Activated naive CD8-positive, alpha-beta T cell treated with anti-CD3 and anti-CD28 coated beads for 36 hours (primary cell): Measurements from ENCODE around the gene PHC2. TPM values are rescaled to one million over a fixed set of nuclear protein-coding genes. Genes with fewer than 3 reads are reported as not detected.

ENCODE experiments used
- DNase-seq: peaks from one replicate; pipeline ENCODE4 v3.0.0; 2021
- H3K27ac Mint-ChIP-seq: one replicate; pipeline ENCODE4 v1.8.0; 2022; ENCODE audit warnings: mild to moderate bottlenecking, moderate library complexity, mixed read lengths
- H3K27me3 Mint-ChIP-seq: one replicate; pipeline ENCODE4 v1.8.0; 2022; ENCODE audit warnings: mild to moderate bottlenecking, mixed read lengths
- H3K36me3 Mint-ChIP-seq: one replicate; pipeline ENCODE4 v1.8.0; 2021; ENCODE audit warnings: mild to moderate bottlenecking, mixed read lengths
- H3K4me1 Mint-ChIP-seq: one replicate; pipeline ENCODE4 v1.8.0; 2021; ENCODE audit warnings: mixed read lengths
- H3K4me3 Mint-ChIP-seq: one replicate; pipeline ENCODE4 v1.8.0; 2022; ENCODE audit warnings: mild to moderate bottlenecking, moderate library complexity, mixed read lengths
- H3K9me3 Mint-ChIP-seq: one replicate; pipeline ENCODE4 v1.8.0; 2022; ENCODE audit warnings: mixed read lengths
- total RNA-seq, 2 experiments: library from RNA; stranded (reverse); gene quantifications; one replicate each; pipeline ENCODE4 v1.2.3, GENCODE V29; 2021

PHC2 gene
- total RNA-seq, 2 experiments from 2014 or later = 26.9 to 28.7 TPM

DNA sequence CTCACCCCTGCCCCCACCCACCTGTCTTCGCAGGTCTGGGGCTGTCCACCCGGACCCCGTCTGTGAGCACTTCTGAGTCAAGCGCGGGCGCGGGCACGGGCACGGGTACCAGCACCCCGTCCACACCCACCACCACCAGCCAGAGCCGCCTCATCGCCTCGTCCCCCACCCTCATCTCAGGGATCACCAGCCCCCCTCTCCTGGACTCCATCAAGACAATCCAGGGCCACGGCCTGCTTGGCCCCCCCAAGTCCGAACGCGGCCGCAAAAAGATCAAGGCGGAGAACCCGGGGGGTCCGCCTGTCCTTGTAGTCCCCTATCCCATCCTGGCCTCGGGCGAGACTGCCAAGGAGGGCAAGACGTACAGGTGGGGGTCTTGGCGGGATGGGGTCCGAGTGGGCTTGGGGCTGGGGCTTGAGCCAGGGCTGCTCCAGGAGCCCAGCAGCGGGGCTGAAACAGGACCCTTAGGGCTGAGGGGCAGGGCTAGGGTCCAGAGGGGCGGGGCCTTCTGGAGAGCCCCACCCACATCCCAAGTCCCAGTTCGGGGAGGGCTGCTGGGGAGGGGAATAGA lies 150.7 kb downstream of the PHC2 start:
- H3K36me3 Mint-ChIP-seq = peaks cover 3% of the 10 kb centered on the region
- no peaks in the 10 kb centered on the region for H3K4me1 Mint-ChIP-seq
- no peaks in the 10 kb centered on the region for H3K27me3 Mint-ChIP-seq
- H3K4me3 Mint-ChIP-seq = no peak overlapping the region
- DNase-seq = no peak
- H3K9me3 Mint-ChIP-seq = no peaks in the 10 kb centered on the region
- no peak overlapping the region for H3K27ac Mint-ChIP-seq

DNA sequence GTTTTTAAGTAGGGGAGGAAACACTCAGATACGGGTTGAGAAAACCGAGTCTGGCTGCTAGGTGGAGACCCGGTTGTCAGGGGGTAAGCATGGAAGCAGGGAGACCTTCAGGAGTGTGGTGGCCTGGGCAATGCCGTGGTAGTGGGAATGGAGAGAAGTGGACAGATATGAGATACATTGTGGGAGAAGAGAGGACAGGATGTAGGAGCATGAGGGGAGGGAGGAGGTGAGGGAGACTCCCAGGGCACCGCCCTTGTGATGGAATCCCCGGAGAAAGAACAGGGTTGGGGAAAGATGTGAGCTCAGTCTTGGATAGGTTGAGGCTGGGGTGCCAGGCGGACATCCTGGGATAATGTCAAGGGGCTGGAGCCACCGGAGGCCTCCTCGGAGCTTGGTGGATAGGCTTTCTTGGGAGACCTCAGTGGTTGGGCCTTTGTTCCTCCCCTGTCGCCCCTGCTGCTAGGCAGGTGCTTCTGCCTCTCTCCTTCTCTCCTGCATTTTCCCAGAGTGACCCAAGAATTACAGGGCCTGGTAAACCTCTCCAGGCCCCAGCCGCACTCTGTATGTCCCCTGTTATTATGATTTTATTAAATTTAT lies 153.3 kb downstream of the PHC2 start:
- H3K9me3 Mint-ChIP-seq = no peaks in the 10 kb centered on the region
- no peaks in the 10 kb centered on the region for H3K27me3 Mint-ChIP-seq
- H3K4me1 Mint-ChIP-seq = peaks cover 10% of the 10 kb centered on the region
- no peak for DNase-seq
- no peak overlapping the region for H3K27ac Mint-ChIP-seq
- H3K4me3 Mint-ChIP-seq = no peak overlapping the region
- H3K36me3 Mint-ChIP-seq = peaks cover 3% of the 10 kb centered on the region

DNA sequence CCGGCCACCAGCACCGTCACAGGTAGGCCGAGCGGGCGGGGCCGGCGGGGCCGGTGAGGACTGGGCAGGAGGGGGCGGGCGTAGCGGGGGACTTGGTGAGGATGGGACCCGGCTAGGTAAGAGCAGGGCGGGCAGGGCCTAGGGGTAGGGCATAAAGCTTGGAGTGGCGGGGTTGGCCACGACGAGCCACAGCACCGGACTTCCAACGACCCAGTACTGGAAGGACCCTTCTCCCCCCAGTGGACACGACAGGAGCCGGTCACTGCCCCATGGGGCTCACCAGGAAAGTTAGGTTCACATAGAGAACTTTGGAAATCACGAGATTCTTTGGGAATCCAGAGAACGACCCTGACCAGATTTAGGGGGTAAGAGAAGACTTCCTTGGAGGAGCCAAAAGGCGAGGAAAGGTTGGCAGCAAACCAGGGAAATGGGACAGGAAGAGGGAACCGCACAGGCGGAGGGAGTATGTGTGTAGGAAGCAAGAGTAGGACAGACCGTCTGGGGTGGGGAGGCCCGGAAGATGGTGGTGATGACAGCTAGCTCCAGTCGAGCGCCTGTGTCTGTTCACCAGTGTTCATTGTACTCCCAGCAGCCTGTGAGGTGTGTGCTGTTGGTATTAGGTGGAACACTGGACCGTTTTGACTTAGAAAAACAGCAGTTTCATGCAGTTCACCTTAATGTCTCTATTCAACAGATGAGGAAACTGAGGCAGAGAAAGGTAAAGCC lies 154.2 kb downstream of the PHC2 start:
- H3K27me3 Mint-ChIP-seq = no peaks in the 10 kb centered on the region
- peaks cover 10% of the 10 kb centered on the region for H3K4me1 Mint-ChIP-seq
- no peaks in the 10 kb centered on the region for H3K9me3 Mint-ChIP-seq
- no peak overlapping the region for H3K27ac Mint-ChIP-seq
- H3K4me3 Mint-ChIP-seq = no peak overlapping the region
- H3K36me3 Mint-ChIP-seq = no peaks in the 10 kb centered on the region
- DNase-seq = no peak

DNA sequence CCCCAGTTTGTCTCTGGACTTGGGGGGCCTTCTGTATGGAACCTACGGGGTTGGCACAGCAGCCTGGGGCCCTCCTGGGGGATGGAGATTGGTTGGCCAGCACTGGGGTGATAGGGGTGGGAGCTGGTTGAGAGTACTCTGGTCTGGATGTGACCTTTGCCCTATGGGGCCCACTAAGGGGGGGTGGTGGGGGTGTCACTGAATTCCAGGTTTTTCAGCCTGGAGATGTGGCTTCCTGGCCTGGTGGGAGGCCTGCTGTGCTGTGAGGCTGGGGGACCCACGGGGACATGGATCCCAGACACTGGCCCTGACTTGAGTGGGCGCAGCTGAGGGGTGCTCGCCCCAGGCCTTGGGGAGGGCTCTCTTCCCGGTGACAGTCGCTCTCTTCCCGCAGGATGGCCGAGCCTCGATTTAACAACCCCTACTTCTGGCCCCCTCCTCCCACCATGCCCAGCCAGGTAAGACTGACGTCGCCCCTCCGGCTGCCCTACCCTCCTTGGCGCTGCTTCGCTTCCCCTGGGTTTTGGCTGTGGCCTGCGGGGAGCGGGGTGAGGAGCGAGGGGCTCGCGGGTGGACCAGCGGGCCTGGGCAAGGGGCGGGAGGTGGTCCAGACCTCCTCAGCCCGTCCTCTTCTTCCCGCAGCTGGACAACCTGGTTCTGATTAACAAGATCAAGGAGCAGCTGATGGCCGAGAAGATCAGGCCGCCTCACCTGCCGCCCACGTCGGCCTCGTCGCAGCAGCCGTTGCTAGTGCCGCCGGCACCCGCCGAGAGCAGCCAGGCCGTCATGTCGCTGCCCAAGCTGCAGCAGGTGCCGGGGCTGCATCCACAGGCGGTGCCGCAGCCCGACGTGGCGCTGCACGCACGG lies 155.0 kb downstream of the PHC2 start:
- H3K27ac Mint-ChIP-seq = no peak overlapping the region
- DNase-seq = no peak

DNA sequence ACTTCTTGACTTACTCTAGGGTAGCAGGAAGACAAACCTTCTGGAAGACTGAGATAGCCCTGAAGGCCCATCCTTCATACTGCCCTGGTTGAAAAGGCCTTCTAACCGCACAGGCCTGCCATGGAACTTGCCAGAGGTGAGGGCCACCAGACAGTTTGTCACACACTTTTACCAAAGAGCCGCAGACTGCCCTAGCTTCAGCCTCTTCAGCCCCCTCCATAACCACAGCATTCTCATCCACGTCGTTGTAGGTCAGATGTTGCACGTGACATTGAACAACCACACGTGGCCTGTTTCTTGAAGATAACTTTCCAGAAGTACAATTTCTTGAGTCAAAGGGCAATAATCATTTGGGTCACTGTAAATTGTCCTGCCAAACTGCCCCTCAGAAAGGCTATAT lies 155.7 kb downstream of the PHC2 start:
- Mint-ChIP-seq H3K27ac (no peak overlapping the region), H3K4me1 (peaks cover 10% of the 10 kb centered on the region), H3K9me3 (no peaks in the 10 kb centered on the region), H3K36me3 (no peaks in the 10 kb centered on the region), H3K4me3 (no peak overlapping the region), H3K27me3 (no peaks in the 10 kb centered on the region)
- no peak for DNase-seq

More for the DNA sequence above, 155.0 kb downstream of the PHC2 start:
- Mint-ChIP-seq H3K27me3 (no peaks in the 10 kb centered on the region), H3K9me3 (no peaks in the 10 kb centered on the region), H3K4me1 (peaks cover 10% of the 10 kb centered on the region), H3K36me3 (no peaks in the 10 kb centered on the region), H3K4me3 (no peak overlapping the region)

DNA sequence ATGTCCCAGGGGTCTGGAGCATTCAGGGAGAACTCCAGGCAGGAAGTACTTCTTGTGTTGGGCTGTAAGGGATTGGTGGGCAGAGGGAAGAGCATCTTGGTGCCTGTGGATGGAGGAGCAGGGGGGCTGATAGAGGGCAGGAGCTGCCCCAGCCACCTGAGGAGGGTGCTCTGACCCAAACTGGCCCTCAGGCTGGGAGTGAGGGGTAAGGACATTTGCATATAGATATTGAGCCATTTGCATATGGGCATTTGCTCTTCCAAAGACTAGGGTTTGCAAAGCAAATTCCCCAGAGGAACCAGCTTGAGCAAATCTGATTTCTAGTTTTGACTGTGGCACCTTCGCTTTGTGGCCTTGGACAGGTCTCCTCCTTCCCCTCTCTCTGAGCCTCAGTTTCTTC lies 156.4 kb downstream of the PHC2 start:
- Mint-ChIP-seq H3K27me3 (no peaks in the 10 kb centered on the region), H3K9me3 (no peaks in the 10 kb centered on the region), H3K36me3 (no peaks in the 10 kb centered on the region), H3K4me1 (peaks cover 10% of the 10 kb centered on the region), H3K27ac (no peak overlapping the region), H3K4me3 (no peak overlapping the region)
- DNase-seq = no peak

DNA sequence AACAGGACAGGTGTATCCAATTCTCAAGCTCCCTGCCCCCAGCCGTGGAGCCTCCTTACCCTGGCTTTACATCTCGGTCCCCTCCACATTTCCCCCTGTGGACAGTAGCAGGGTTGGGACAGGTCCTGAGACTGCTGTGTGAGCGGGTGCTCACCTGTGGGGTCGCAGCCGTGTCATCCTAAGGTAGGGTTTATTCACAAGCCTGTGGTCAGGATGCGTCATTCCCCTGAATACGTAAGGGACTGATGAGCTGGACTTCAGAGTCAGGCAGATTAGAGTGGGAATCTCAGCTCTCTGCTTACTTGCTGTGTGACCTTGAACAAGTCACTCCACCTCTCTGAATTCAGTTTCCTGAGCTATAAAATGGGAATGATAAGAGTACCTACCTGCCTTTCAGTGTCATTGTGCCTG lies 156.9 kb downstream of the PHC2 start:
- Mint-ChIP-seq H3K27ac (no peak overlapping the region), H3K9me3 (no peaks in the 10 kb centered on the region), H3K4me3 (no peak overlapping the region), H3K4me1 (peaks cover 10% of the 10 kb centered on the region), H3K36me3 (no peaks in the 10 kb centered on the region), H3K27me3 (no peaks in the 10 kb centered on the region)
- no peak for DNase-seq

Other genes starting within 250 kb of the PHC2 start
- 1 to 10 TPM; 3.4 to 4.5 TPM for gene TRIM62, start 249.1 kb downstream of the PHC2 start, total RNA-seq
- gene ZNF362, start 174.6 kb downstream of the PHC2 start, total RNA-seq = 1 to 10 TPM; 7.2 to 9.2 TPM
- gene A3GALT2, start 110.0 kb downstream of the PHC2 start, total RNA-seq = not detected
- 1 to 10 TPM; 3.0 TPM for gene ZSCAN20, start 41.5 kb upstream of the PHC2 start, total RNA-seq